ENCODE data around the gene RNF4.

DNA sequence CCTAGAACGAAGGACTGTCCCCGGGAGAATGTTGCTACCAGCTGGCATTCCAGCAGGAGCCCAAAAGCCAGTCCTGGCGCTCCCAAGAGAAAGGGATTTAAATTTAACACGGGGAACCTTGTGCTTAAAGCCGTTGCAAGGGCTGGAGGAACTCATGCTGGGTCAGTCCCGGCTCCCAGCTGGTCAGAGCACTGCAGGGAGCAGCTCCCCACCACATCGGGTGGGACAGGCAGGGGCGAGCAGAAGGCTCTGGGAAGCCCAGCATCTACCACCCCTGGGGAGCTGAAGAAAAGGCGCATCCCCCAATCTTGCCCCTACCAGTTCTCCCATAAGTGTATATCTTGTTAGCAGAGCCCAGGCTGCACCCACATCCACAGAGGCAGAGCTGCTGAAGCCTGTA is 34.5 kb upstream of the RNF4 start:
- TF ChIP-seq, protein P1, sequence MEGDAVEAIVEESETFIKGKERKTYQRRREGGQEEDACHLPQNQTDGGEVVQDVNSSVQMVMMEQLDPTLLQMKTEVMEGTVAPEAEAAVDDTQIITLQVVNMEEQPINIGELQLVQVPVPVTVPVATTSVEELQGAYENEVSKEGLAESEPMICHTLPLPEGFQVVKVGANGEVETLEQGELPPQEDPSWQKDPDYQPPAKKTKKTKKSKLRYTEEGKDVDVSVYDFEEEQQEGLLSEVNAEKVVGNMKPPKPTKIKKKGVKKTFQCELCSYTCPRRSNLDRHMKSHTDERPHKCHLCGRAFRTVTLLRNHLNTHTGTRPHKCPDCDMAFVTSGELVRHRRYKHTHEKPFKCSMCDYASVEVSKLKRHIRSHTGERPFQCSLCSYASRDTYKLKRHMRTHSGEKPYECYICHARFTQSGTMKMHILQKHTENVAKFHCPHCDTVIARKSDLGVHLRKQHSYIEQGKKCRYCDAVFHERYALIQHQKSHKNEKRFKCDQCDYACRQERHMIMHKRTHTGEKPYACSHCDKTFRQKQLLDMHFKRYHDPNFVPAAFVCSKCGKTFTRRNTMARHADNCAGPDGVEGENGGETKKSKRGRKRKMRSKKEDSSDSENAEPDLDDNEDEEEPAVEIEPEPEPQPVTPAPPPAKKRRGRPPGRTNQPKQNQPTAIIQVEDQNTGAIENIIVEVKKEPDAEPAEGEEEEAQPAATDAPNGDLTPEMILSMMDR (IDR thresholded peaks at IDR 0.05), result no peak
- no peak for TF ChIP-seq ZFX (IDR thresholded peaks at IDR 0.05; ENCODE audit: borderline replicate concordance)
